Memory B cell (primary cell): ENCODE data around the gene DNM3.

Experiments
- ATAC-seq: fragments of 150-1000 bp; cut with Tn5 transposase; 2 replicates; pipeline ENCODE4 v1.10.0; 2021; ENCODE audit warnings: low read depth, mild to moderate bottlenecking, moderate library complexity
- DNase-seq, 2 donors: peaks; one replicate each; pipeline ENCODE4 v3.0.0; 2022; ENCODE audit warnings: low spot score in 2 of 2
- H3K27ac Mint-ChIP-seq: one replicate; pipeline ENCODE4 v1.8.0; 2022; ENCODE audit warnings: mild to moderate bottlenecking, moderate library complexity, mixed read lengths
- H3K27me3 Mint-ChIP-seq: one replicate; pipeline ENCODE4 v1.8.0; 2022; ENCODE audit warnings: mixed read lengths
- H3K36me3 Mint-ChIP-seq: one replicate; pipeline ENCODE4 v1.8.0; 2022; ENCODE audit warnings: mild to moderate bottlenecking, mixed read lengths
- H3K4me1 Mint-ChIP-seq: one replicate; pipeline ENCODE4 v1.8.0; 2022; ENCODE audit warnings: mixed read lengths
- H3K4me3 Mint-ChIP-seq: one replicate; pipeline ENCODE4 v1.8.0; 2022; ENCODE audit warnings: mild to moderate bottlenecking, moderate library complexity, mixed read lengths
- H3K9me3 Mint-ChIP-seq: one replicate; pipeline ENCODE4 v1.8.0; 2022; ENCODE audit warnings: mixed read lengths

Gene DNM3

GRCh38 chr1:172125812-172126430 is 284.6 kb downstream of the DNM3 start:
- Mint-ChIP-seq H3K4me1 (peaks cover 5% of the 10 kb centered on the region), H3K36me3 (peaks cover 4% of the 10 kb centered on the region), H3K27me3 (peaks cover 1% of the 10 kb centered on the region), H3K9me3 (peaks cover 2% of the 10 kb centered on the region), H3K27ac (no peak overlapping the region), H3K4me3 (no peak overlapping the region)
- DNase-seq, result no peak
- ATAC-seq, result no peak

DNA sequence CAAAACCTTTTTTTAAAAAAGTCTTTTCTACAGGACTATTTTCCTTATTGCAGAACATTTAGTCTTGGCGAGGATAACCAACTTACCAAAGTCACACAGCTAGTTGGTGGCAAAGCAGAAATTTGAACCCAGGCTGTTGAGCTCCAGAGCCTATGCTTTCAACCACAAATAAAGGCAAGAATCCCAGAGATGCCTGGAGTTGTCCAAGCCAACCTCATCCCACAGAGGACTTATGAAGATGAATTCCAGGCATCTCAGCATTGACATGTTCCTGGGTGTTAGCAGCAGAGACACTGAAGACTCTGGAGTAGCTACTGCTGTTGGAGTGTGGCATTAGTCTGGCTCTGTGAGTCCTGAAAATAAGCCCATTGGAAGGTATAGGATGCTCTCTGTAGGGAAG is 291.5 kb downstream of the DNM3 start:
- Mint-ChIP-seq H3K9me3 (no peaks in the 10 kb centered on the region), H3K4me1 (peaks cover 15% of the 10 kb centered on the region), H3K27ac (no peak overlapping the region), H3K27me3 (no peaks in the 10 kb centered on the region), H3K4me3 (no peak overlapping the region), H3K36me3 (peaks cover 2% of the 10 kb centered on the region)
- DNase-seq (no peak), ATAC-seq (no peak)

GRCh38 chr1:172134087-172134731 is 292.9 kb downstream of the DNM3 start:
- no peak overlapping the region for H3K4me3 Mint-ChIP-seq
- H3K27ac Mint-ChIP-seq, result no peak overlapping the region
- ATAC-seq (no peak), DNase-seq (no peak)
- H3K9me3 Mint-ChIP-seq, result no peaks in the 10 kb centered on the region
- no peaks in the 10 kb centered on the region for H3K27me3 Mint-ChIP-seq
- H3K36me3 Mint-ChIP-seq, result peaks cover 2% of the 10 kb centered on the region
- H3K4me1 Mint-ChIP-seq, result peaks cover 15% of the 10 kb centered on the region

- no peaks in the 10 kb centered on the region for H3K27me3 Mint-ChIP-seq
- peaks cover 15% of the 10 kb centered on the region for H3K4me1 Mint-ChIP-seq
- H3K9me3 Mint-ChIP-seq, result no peaks in the 10 kb centered on the region
- H3K27ac Mint-ChIP-seq, result no peak overlapping the region
- ATAC-seq, result peak; percentile 50
- peak in 1 of 2 donors; percentile 29 for DNase-seq
- no peak overlapping the region for H3K4me3 Mint-ChIP-seq
- H3K36me3 Mint-ChIP-seq, result no peaks in the 10 kb centered on the region
Measured at GRCh38 chr1:172135076-172135672, 293.9 kb downstream of the DNM3 start.

DNA sequence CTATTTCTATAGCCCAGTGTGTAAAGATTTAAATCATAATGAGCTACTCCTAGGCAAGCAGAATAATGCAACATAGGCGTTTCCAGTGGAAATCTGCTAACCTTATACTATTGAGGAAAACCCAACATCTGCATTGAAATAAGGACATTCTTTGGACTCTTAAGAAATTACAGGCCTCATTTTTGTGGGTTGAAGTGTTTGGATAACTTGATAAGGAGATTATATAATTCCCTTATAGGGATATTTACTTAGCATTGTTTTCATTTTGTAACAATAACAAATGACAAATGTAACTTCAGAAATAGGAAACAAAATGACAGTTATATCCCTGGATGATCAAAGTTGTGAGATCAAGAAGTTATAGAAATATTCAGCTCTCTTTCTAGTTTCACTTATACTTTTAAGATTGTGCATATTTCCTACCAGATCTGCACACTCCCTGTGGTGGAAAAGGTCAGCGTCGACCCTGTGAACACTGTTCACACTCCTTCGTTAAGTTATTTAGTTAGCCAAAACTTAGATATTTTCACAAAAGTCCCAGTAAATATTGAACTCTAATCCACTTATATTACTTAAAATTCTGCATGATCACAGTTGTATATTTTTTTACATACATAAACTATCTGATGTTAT is 294.8 kb downstream of the DNM3 start:
- Mint-ChIP-seq H3K4me1 (peaks cover 15% of the 10 kb centered on the region), H3K27me3 (no peaks in the 10 kb centered on the region)
- ATAC-seq, result no peak

DNA sequence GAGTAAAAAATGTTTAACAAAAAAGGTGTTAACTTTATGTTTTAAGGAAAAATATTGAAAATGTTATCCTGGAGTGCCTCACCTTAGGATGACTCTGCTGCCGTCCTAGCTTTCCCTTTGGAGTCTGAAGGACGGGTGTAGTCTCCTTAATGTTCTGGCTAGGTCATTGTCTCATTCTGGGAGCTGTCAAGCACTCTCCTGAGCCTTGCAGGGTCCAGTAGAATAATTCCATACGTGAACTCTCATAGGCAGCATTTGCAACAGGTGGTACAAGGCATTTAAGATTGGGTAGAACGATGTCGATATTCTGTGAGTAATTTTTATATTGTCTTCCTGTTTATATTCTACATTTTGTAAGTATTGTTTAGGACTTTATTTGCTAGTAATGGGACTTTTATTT is 295.6 kb downstream of the DNM3 start:
- Mint-ChIP-seq H3K27ac (no peak overlapping the region), H3K4me3 (no peak overlapping the region), H3K36me3 (no peaks in the 10 kb centered on the region), H3K4me1 (peaks cover 15% of the 10 kb centered on the region), H3K27me3 (no peaks in the 10 kb centered on the region), H3K9me3 (no peaks in the 10 kb centered on the region)
- DNase-seq (no peak), ATAC-seq (no peak)

More for the DNA sequence above, 294.8 kb downstream of the DNM3 start:
- Mint-ChIP-seq H3K4me3 (no peak overlapping the region), H3K9me3 (no peaks in the 10 kb centered on the region), H3K36me3 (no peaks in the 10 kb centered on the region), H3K27ac (no peak overlapping the region)
- DNase-seq, result no peak

- H3K36me3 Mint-ChIP-seq, result no peaks in the 10 kb centered on the region
- ATAC-seq (no peak), DNase-seq (no peak)
- H3K9me3 Mint-ChIP-seq, result no peaks in the 10 kb centered on the region
- H3K27ac Mint-ChIP-seq, result no peak overlapping the region
- H3K27me3 Mint-ChIP-seq, result no peaks in the 10 kb centered on the region
- no peak overlapping the region for H3K4me3 Mint-ChIP-seq
- H3K4me1 Mint-ChIP-seq, result peaks cover 15% of the 10 kb centered on the region
Measured at GRCh38 chr1:172137703-172138454, 296.6 kb downstream of the DNM3 start.

GRCh38 chr1:172138634-172139033 is 297.3 kb downstream of the DNM3 start:
- no peaks in the 10 kb centered on the region for H3K36me3 Mint-ChIP-seq
- no peaks in the 10 kb centered on the region for H3K27me3 Mint-ChIP-seq
- no peak overlapping the region for H3K4me3 Mint-ChIP-seq
- H3K27ac Mint-ChIP-seq, result no peak overlapping the region
- H3K4me1 Mint-ChIP-seq, result peaks cover 12% of the 10 kb centered on the region
- ATAC-seq, result no peak
- DNase-seq, result no peak
- H3K9me3 Mint-ChIP-seq, result no peaks in the 10 kb centered on the region

DNA sequence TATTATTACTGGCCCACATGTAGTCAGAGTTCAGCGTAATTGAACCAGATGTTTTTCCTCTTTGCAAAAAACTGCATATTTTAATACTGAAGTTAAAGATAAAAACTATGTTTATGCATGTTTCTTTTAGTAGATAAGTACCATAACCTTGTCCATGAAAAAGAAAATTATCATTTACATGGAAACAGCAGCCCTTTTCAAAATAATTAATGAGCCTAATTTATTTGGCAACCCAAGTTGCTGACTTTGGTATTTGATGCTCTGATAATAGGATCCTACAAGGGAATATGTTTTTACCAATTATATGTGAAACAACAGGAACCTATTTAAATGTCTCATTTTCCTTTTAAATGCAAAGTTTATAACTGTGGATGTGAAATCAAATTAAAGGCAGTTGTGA is 297.9 kb downstream of the DNM3 start:
- no peak for ATAC-seq
- DNase-seq, result no peak
- Mint-ChIP-seq H3K27me3 (no peaks in the 10 kb centered on the region), H3K9me3 (no peaks in the 10 kb centered on the region), H3K36me3 (no peaks in the 10 kb centered on the region), H3K27ac (no peak overlapping the region), H3K4me1 (peaks cover 7% of the 10 kb centered on the region), H3K4me3 (no peak overlapping the region)

DNA sequence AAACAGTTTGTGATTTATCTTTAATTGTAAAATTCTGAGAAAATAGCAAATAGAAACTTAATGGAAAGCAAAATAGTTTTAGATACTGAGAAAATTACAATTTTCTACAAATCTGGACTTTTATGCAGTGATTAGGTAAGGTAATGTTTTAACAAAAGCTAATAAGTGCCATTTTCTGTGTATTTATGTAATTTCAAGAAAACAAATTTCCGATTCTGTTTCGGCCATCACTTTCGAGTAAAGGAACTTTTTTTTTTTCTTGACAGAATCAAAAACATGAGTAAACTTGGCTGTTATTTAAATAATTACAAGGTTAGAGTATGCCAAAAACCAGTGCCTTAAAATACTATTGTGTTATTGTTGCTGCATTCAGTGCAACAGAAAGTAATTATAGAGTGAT is 298.8 kb downstream of the DNM3 start:
- Mint-ChIP-seq H3K4me3 (no peak overlapping the region), H3K9me3 (no peaks in the 10 kb centered on the region), H3K4me1 (peaks cover under 1% of the 10 kb centered on the region), H3K27ac (no peak overlapping the region), H3K27me3 (no peaks in the 10 kb centered on the region), H3K36me3 (no peaks in the 10 kb centered on the region)
- no peak for ATAC-seq
- DNase-seq, result no peak

DNA sequence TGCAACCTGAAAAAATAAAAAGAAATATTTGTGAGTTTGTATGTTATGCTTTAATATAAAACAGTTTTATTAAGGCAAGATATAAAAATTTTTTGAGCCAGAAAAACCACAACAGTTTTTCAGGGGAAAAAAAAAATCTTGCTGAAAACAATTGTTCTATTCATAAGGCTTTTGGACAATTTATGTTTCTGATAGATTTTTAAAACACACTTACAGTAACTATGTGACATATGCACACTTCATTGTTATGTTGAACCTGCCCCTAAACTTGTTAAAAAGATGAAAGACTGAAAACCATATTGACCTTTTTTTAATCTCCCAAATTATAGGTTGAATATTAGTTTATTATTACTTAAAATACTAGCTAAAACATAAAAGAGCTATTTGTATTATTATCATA is 299.3 kb downstream of the DNM3 start:
- Mint-ChIP-seq H3K4me1 (no peaks in the 10 kb centered on the region), H3K36me3 (no peaks in the 10 kb centered on the region), H3K9me3 (no peaks in the 10 kb centered on the region), H3K27me3 (no peaks in the 10 kb centered on the region), H3K27ac (no peak overlapping the region), H3K4me3 (no peak overlapping the region)
- DNase-seq (no peak), ATAC-seq (no peak)

DNA sequence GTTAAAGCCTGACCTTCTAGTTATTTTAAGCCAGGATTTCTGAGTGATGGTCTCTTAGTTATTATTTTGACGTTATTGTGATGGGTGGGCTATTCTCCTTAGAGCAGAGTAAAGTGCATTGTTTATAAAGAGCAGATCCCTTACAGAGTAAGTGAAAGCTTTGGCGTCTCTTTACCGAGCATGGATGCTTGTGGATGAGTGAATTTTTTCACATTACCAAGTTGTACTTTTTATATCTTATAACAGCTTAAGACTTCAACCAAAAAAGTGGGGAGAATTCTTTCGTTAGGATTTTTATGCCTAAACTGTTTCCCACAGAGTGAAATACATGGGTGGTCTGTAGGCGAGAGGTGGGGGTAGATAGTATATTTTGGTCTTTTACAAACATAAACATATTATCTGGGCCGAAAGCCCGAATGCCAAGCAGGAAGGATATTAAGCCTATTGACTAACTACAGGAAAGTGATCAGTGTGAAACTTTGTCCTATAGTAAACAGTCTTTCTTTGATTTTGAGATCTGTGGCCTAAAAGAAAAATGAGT is 300.1 kb downstream of the DNM3 start:
- no peak for DNase-seq
- Mint-ChIP-seq H3K36me3 (no peaks in the 10 kb centered on the region), H3K4me1 (no peaks in the 10 kb centered on the region), H3K27ac (no peak overlapping the region), H3K4me3 (no peak overlapping the region), H3K9me3 (no peaks in the 10 kb centered on the region), H3K27me3 (no peaks in the 10 kb centered on the region)
- no peak for ATAC-seq

DNA sequence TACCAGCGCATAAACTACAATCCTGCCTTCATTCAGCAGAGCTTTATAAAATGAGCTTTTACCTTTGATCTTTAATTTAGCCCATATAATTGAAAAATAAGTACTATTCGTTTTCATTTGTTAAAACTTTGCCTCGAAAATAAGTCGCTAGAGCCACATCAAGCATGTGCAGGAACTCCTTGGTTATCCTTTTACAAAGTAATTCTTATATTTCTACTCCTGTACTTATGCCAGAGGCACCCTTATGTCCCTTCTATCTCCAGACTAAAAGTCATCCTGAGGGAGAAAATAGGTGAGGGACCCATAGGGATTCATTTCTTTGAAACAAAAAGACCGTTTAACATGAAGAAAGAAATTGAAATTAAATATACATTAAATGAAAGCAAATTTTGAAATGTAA is 301.0 kb downstream of the DNM3 start:
- Mint-ChIP-seq H3K4me3 (no peak overlapping the region), H3K4me1 (peaks cover 2% of the 10 kb centered on the region), H3K27me3 (no peaks in the 10 kb centered on the region), H3K27ac (no peak overlapping the region), H3K9me3 (no peaks in the 10 kb centered on the region), H3K36me3 (no peaks in the 10 kb centered on the region)
- no peak for ATAC-seq
- no peak for DNase-seq
